CD4-positive, alpha-beta T cell treated with Interleukin-2 at 100 ng/mL for 4 hours (primary cell): ENCODE results near the gene HEXIM1.

ENCODE experiments used
- DNase-seq: peaks from one replicate; pipeline ENCODE4 v3.0.0-alpha.2; 2020; ENCODE audit warnings: low spot score

The HEXIM1 gene

DNA sequence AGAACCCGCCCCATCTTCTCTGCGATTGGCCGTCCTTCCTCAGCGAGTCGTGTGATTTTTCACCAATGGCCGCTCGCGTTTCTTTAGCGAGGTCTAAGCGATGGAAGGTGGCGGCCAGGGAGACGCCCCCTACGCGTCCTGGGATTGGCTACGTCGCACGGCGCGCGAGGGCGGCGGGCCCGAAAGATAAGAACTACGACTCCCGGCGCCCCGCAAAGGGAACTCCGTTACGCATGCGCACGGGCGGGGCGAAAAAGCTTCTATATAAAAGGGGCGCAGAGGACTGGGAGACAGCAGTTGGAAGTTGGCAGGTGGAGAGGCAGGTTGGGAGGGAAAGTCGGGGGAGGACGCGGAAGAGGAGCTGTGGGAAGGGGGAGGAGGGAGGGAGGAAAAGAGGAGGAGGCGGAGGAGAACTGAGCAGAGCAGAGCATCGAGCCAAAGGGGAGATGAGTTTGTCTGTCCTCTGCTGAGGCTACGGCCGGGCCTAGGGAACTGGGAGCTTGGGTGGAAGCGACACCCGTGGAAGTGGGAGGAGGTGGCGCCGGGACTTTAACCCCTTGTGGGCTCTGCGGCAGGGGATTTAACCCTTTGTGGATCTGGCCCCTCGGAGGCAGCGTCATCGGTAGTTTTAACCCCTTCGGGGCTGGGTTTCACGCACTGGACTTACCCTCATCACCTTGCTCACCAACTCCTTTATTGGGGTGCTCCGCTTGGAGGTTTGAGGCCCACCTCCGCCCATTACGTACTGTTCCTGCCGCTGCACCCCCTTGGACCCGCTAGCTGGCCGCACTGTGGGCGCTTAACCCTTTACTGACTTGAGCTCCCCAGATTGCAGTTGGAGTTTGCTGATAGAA lies at the start of gene HEXIM1:
TSS of gene HEXIM1 (plus strand) at position 293 of the 854 bp plus-strand sequence. CDS start 716 bp downstream, outside the sequence.
- DNase-seq: peak; percentile 99

- peak; percentile 69 for DNase-seq
These were observed 49.2 kb upstream of the HEXIM1 start for GRCh38 chr17:45098869-45099616.

DNA sequence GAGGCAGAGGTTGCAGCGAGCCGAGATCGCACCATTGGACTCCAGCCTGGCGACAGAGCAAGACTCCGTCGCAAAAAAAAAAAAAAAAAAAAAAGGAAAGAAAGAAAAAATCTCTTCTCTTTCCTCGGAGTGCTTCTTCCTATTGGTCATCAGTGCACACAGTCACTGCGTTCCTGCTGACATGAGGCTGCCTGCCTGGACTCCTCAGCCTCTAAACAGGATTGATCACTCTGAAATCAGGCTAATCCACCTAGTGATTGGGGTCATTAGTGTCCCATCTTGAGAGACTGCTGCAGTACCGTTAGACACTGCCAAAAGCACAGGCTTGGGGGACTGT lies 46.8 kb upstream of the HEXIM1 start:
- DNase-seq: no peak

DNA sequence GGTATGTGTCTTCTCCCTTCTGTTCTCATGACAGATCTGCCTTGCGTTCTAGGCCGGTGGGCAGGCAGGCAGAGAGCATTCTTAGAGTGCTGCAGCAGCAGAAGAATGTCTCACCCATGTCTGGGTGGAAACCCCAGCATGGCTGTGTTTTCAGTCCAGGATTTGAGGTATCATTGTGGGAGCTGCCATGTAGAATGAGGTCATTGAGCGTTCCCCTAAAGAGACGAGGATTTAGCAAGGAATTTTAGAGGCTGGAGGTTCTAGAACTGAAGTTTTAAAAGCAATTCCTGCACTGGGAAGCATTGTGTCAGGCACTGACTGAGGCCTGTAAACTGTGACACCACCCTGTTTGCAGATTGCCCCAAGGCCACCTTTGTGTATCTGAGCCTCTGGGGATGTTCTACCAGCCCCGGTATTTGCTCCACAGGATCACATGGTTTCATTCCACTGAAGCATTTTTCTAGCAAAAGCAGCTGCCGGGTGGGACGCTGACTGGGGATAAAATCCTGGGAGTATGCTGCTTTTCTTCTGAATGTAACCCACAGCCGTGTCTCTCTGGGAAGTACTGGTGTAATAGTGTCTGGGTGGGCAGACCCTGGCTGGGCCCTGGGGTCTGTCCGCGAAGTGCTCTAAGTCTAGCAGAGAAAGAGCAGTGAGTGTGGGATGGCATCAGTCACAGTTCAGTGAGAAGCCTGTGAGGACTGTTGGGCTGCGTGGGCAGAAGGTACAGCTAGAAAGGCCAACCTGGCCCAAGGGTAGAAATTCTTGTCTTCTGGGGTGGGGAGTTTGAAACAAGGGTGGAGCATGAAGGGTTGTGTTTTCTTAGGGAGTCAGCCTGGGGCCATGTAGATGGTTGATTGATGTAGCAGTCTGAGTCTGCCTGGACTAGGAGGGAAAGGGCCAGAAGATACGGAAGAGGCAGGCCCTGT lies 46.1 kb upstream of the HEXIM1 start:
- DNase-seq: no peak

DNA sequence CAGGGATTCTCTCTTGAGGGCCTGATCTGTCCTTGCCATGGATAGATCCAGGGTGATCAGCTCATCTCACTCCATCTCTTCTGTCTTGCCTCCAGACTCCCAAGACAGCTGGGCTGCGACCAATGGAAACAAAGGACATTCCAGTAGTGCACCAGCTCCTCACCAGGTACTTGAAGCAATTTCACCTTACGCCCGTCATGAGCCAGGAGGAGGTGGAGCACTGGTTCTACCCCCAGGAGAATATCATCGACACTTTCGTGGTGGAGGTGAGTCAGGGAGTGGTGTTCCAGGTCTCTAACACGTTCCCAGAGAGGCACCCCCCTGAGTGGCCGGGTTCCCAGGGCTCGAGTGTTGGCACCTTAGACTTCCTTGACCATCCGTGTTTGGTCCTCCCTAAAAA lies 45.4 kb upstream of the HEXIM1 start:
- no peak for DNase-seq

DNA sequence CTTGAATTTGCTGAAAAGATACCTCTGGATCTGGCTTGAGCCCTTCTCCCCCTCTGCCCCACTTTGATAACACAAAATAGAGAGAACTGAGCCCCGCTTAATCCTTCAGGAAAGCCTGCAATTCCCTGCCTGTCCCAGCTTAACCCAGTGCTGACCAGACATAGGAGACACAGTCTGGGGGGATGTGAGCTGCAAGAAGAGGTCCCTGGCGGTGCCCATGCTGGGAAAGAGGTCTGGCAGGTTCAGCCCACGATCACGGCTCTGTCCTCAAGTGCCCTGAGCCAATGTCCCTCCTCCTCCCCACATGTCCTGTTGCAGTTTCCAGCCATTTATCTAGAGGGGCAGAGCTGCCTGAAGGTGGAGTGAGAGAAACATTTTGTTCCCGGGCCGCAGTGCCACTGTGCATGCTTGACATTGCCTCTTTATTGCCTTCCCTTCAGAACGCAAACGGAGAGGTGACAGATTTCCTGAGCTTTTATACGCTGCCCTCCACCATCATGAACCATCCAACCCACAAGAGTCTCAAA lies 44.9 kb upstream of the HEXIM1 start:
- no peak for DNase-seq

- DNase-seq: no peak
These were observed 44.2 kb upstream of the HEXIM1 start for GRCh38 chr17:45104029-45104428.

GRCh38 chr17:45104497-45104896 lies 43.8 kb upstream of the HEXIM1 start:
- no peak for DNase-seq

DNA sequence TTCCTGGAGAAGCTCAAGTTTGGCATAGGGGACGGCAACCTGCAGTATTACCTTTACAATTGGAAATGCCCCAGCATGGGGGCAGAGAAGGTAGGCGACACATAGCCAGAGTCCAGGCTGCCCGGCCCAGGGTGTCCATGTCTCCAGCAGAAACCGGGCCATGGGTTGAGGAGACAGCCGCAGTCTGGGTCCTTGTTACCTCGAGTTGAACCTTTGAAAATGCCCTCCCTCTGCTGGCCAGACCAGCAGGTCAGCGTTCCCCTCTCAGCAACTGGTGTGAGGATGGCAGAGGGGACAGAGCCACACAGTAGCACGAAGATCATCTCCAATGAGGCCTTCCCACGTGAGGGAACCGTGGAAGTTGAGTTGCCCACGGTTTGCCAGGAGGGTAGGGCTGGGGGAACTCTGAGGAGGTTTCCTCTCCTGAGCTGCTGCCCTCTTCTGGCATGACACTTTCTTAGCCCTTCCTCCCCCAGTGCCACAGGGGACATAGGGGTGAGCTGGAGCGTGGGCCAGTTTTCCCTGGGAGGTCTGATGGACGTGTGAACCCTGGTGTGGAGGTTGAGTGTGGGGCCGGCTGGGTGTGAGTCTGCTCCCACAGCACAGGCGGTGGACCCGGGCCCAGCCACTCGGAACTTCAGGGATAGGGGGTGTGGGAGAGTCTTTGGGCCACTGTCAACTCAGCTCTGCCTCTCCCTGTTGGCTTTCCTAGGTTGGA lies 43.2 kb upstream of the HEXIM1 start:
- no peak for DNase-seq

DNA sequence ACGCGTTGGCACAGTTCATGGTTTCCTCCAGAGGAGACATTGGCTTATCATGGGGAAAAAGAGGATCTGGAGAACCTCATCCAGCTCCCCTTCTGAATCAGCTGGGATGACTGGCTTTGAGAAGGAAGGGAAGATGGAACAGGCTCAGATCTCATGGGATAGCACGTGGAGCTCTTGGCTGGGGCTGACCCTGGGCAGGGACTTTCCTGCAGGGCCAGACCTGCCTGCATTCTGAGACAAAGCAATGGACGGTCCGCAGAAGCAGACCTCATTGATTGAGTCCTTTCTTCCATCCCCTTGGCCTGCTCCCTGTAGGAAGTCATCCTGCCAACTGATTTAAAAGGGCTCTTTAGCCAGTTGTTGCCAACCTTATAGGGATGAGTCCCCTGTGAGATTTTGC lies 42.2 kb upstream of the HEXIM1 start:
- no peak for DNase-seq

- DNase-seq: no peak
These were observed 41.7 kb upstream of the HEXIM1 start for GRCh38 chr17:45106582-45106981.

- no peak for DNase-seq
These were observed 40.8 kb upstream of the HEXIM1 start for GRCh38 chr17:45107293-45108010.

GRCh38 chr17:45108051-45108450 lies 40.2 kb upstream of the HEXIM1 start:
- no peak for DNase-seq

DNA sequence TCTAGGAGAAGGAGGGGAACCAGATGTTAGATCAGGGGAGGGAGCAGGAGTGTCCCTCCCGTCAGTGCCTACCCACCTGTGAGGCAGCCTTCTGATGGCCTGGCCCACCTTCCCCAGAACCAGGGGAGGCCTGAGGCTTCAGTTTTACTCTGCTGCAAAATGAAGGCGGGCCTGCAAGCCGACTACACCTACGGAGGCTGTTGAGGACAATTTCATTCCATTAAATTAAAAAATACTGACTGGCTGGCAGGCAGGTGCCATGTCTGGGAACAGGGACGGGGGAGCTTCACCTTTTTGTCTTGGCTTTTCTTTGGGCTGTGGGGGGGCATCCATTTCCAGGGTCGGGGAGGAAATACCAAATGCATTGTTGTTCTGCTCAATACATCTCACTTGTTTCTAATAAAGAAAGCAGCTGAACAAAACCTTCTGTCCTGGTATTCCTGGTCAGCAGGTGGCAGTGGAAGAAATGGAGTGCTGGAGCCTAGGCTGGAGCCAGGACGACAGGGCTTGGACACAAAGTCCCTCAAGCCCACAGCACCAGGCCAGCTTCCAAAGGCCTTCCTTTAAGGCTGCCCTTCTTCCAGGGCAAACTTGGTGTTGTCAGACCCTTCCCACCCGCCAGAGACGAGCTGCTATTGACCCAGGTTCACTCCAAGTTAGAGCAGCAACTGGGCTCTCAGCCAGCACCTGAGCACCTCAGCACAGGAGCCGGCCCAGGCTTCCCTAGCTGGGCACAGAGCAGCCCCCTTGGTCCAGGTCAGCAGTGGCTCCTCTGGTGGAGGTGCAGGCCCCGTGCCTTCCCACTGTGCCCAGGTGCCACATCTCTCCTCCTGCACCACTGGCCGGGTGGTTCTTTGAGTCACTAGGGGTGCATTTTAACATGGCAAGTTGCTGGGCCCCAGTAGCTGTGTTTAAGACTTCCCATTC lies 39.4 kb upstream of the HEXIM1 start:
- no peak for DNase-seq

DNA sequence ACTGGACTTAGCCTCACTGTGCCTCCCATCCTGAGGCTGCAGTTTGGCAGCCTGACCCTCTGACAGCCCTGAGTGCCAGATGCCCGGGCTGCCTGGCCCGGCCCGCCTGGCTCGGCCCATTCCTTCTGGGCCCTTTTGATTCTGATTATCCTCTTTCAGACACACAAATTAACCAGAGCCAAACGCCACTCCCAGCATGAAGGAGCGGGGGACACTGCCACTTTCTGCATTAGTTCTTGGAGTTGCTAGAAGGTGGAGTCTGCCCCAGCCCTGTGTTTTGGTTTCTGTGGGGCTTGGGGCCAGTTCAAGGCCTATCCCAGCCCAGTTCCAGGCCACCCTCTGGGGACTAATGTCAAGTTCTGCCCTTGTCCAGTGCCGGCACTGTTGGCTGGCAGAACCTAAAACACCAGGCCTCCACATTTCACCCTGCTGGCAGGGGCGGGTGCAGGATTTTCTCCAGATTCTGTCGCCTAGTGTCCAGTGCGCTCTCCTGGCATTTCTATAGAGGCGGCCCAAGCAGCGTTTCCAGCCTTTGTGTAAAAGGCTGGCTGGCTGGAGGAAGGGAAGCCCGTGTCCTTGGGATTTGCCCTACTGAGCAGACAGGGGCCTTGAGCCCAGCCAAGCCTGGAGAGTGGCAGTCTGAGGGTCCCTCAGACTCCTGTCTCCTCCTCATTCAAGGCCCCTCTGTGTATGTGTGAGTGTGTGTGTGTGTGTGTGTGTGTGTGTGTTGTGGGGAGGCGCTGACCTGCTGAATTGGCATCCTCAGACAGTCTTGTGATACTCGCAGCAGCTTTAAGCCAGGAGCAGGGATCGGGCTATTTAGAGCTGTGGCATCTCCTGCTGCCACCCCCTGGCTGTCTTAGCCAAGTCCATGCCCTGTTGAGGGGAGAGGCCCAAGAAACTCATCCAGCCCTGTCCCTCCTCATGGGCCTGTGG lies 37.3 kb upstream of the HEXIM1 start:
- DNase-seq: no peak

DNA sequence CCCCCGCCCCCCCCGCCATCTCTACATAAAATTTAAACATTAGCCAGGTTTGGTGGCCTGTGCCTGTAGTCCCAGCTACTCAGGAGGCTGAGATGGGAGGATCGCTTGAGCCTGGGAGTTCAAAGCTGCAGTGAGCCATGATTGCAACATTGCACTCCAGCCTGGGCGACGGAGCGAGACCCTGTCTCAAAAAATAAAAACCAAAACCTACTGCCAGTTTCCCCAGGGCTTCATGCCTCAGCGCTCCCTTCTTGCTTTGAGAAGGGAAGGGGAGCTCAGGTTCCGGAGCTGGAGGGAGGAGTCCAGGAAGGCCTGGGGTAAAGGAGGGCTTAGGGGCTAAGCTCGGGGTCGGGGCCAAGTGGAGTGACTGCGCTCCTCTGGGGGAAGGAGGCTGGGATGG lies 36.4 kb upstream of the HEXIM1 start:
- DNase-seq: no peak

DNA sequence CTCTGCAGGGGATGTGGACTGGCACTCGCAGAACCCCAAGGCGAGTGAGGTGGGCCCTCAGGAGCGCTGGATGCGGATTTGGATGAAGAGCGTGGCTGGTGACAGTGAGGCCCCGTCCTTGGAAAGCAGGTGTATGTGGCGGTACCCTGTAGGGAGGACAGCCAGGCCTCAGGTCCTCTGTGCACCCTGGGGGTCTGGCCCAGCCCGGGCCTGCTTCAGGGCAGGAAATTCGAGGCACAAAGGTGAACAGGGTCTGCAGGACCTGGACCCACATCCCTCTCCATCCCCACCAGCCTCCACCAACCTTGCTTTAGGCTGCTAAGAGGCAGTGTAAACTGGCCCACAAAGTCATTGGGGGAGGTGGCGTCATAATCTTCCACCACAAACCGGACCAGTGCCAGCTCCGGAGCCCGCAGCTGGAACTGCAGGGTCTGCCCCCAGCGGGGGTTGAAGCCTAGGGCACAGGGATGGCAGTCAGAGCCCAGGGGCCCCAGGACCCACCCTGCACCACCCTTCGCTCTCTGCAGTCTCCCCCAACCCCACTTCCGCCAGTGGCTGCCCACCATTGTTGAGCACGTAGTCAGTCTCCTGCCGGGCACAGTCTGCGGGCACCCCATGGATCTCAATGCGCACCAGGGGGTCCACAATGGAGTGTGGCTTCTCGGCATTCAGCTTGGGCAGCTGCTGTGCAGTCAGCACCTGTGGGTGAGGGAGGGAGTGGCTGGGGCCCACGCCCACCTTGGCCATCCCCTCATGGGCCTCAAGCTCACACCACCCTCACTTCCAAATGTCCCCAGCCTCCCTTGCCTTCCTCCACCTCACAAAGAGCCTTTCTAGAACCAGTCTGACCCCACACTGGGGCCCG lies 35.5 kb upstream of the HEXIM1 start:
- no peak for DNase-seq

GRCh38 chr17:45113424-45113754 lies 34.9 kb upstream of the HEXIM1 start:
- DNase-seq: no peak
